Liver (tissue), 9 donors: ENCODE results near the gene TRIM46. TPM values are rescaled to one million over a fixed set of nuclear protein-coding genes. Genes with fewer than 3 reads are reported as not detected.

Experiments
- DNase-seq: peaks from one replicate; pipeline ENCODE4 v3.0.0-alpha.2; 2017; ENCODE audit warnings: low spot score
- H3K27ac ChIP-seq, 2 donors: one replicate each; pipeline ENCODE4 v1.7.0; 2013; ENCODE audit warnings: inconsistent platforms in 2 of 2, low read length in 2 of 2, control low read depth in 1 of 2, low read depth in 1 of 2, mild to moderate bottlenecking in 1 of 2
- H3K27me3 ChIP-seq, 4 donors: one replicate each; pipeline versions ENCODE4 v1.6.1 to v1.7.0; 2013; ENCODE audit warnings: low read length in 3 of 4, inconsistent platforms in 1 of 4, mild to moderate bottlenecking in 1 of 4, moderate library complexity in 1 of 4; ENCODE audit not compliant: control insufficient read depth in 4 of 4, insufficient read depth in 4 of 4
- H3K36me3 ChIP-seq, 4 donors: one replicate each; pipeline versions ENCODE4 v1.6.1 to v1.7.0; 2013; ENCODE audit warnings: low read length in 3 of 4, mild to moderate bottlenecking in 3 of 4, low read depth in 1 of 4, moderate library complexity in 1 of 4; ENCODE audit not compliant: control insufficient read depth in 4 of 4, insufficient read depth in 3 of 4
- H3K4me1 ChIP-seq, 4 donors: one replicate each; pipeline versions ENCODE4 v1.6.1 to v1.7.0; 2013; ENCODE audit warnings: low read length in 3 of 4, mild to moderate bottlenecking in 3 of 4, moderate library complexity in 1 of 4; ENCODE audit not compliant: control insufficient read depth in 4 of 4, insufficient read depth in 4 of 4
- H3K4me3 ChIP-seq, 3 donors: one replicate each; pipeline versions ENCODE4 v1.6.1 to v1.7.0; 2013; ENCODE audit warnings: low read length in 3 of 3, control low read depth in 1 of 3, low read depth in 1 of 3, mild to moderate bottlenecking in 1 of 3
- H3K9ac ChIP-seq, 2 donors: one replicate each; pipeline ENCODE4 v1.7.0; 2013; ENCODE audit warnings: low read length in 2 of 2, mild to moderate bottlenecking in 2 of 2, moderate library complexity in 2 of 2, control low read depth in 1 of 2, low read depth in 1 of 2
- H3K9me3 ChIP-seq, 4 donors: one replicate each; pipeline versions ENCODE4 v1.6.1 to v1.7.0; 2013; ENCODE audit warnings: low read length in 3 of 4; ENCODE audit not compliant: control insufficient read depth in 4 of 4
- ATF3 ChIP-seq: IDR thresholded peaks from 2 replicates; pipeline ENCODE4 v1.6.1; 2016; ENCODE audit warnings: antibody characterized with exemption
- CTCF ChIP-seq: fragments of 150-350 bp; IDR thresholded peaks from 2 replicates; pipeline ENCODE4 v1.5.1; 2017; ENCODE audit warnings: improper control_type of control experiment, low read depth, low read length; ENCODE audit not compliant: missing input control
- EGR1 ChIP-seq, 2 donors: IDR thresholded peaks; 2 replicates each; pipeline ENCODE4 v1.6.1; 2016 to 2018; ENCODE audit warnings: antibody characterized with exemption in 2 of 2, low read depth in 2 of 2
- HNF4A ChIP-seq, 2 donors: conservative IDR thresholded peaks; 2 replicates each; pipeline ENCODE4 v1.6.1; 2016; ENCODE audit warnings: antibody characterized with exemption in 2 of 2, mild to moderate bottlenecking in 2 of 2
- HNF4G ChIP-seq: IDR thresholded peaks from 2 replicates; pipeline ENCODE4 v1.6.1; 2016; ENCODE audit warnings: antibody characterized with exemption
- MAX ChIP-seq: IDR thresholded peaks from 2 replicates; pipeline ENCODE4 v1.6.1; 2016; ENCODE audit warnings: antibody characterized with exemption
- NR2F2 ChIP-seq: IDR thresholded peaks from 2 replicates; pipeline ENCODE4 v1.6.1; 2016; ENCODE audit warnings: antibody characterized with exemption
- RAD21 ChIP-seq, 2 donors: IDR thresholded peaks; 2 replicates each; pipeline ENCODE4 v1.6.1; 2016; ENCODE audit warnings: antibody characterized with exemption in 2 of 2, mild to moderate bottlenecking in 2 of 2
- REST ChIP-seq: IDR thresholded peaks from 2 replicates; pipeline ENCODE4 v1.6.1; 2016; ENCODE audit warnings: antibody characterized with exemption, mild to moderate bottlenecking
- RXRA ChIP-seq, 2 donors: IDR thresholded peaks; 2 replicates each; pipeline ENCODE4 v1.6.1; 2017 to 2018; ENCODE audit warnings: antibody characterized with exemption in 2 of 2, mild to moderate bottlenecking in 1 of 2
- TAF1 ChIP-seq: conservative IDR thresholded peaks from 2 replicates; pipeline ENCODE4 v1.6.1; 2016; ENCODE audit warnings: antibody characterized with exemption, mild to moderate bottlenecking
- YY1 ChIP-seq: IDR thresholded peaks from 2 replicates; pipeline ENCODE4 v1.6.1; 2016; ENCODE audit warnings: antibody characterized with exemption, mild to moderate bottlenecking
- ZBTB33 ChIP-seq: IDR thresholded peaks from 2 replicates; pipeline ENCODE4 v1.6.1; 2016; ENCODE audit warnings: antibody characterized with exemption
- WGBS: extraction: QIAGEN DNeasy Blood & Tissue Kit; methylation state at CpG from one replicate; pipeline ENCODE4 v1.1.7; 2013; 5-methylcytosine and 5-hydroxymethylcytosine counted together
- polyA plus RNA-seq, 2 donors: library from polyadenylated mRNA; stranded (reverse) in 1 of 2; unstranded in 1 of 2; fragments of 200-250 nt in 1 of 2; fragments of >200 nt in 1 of 2; fragmentation: Nextera tagmentation in 1 of 2; extraction: Ambion mirVana in 1 of 2; gene quantifications; one replicate each; pipeline versions ENCODE4 v1.2.1 to v1.2.3, GENCODE V29; 2013 to 2015
- total RNA-seq, 2 donors: library from RNA; depleted of rRNA; stranded (reverse); fragments of >200 nt; gene quantifications; one replicate each; pipeline ENCODE4 v1.2.3, GENCODE V29; 2014
- donor health status: healthy.
- donor health status: healthy.
- donor health status: healthy.
- donor health status: healthy.
- donor health status: healthy.

Gene TRIM46
- total and polyA plus RNA-seq, 4 donors = 0.07 to 0.17 (median 0.13) TPM

- H3K4me1 ChIP-seq = peaks cover 0 to 4% (median 0%) of the 10 kb centered on the region in 4 donors
- H3K36me3 ChIP-seq = no peaks in the 10 kb centered on the region
- H3K9ac ChIP-seq = no peak overlapping the region
- no peak overlapping the region for H3K27ac ChIP-seq
- H3K4me3 ChIP-seq = no peak overlapping the region
- no peaks in the 10 kb centered on the region for H3K9me3 ChIP-seq
- TF ChIP-seq YY1 = no peak
- no peak for TF ChIP-seq ATF3
- TF ChIP-seq NR2F2 = no peak
- no peak for TF ChIP-seq HNF4A (conservative IDR thresholded peaks at IDR 0.05)
- no peak for TF ChIP-seq MAX
- no peak for TF ChIP-seq ZBTB33
- DNase-seq = no peak
- no peaks in the 10 kb centered on the region for H3K27me3 ChIP-seq
- WGBS = 92% methylated on average over 4 of the region's 4 CpGs
Observed at GRCh38 chr1:155184351-155184811, 10.7 kb downstream of the TRIM46 start.

- Histone ChIP-seq H3K27me3 (no peaks in the 10 kb centered on the region), H3K9me3 (no peaks in the 10 kb centered on the region), H3K4me1 (peaks cover 0 to 4% (median 0%) of the 10 kb centered on the region in 4 donors), H3K27ac (no peak overlapping the region), H3K36me3 (no peaks in the 10 kb centered on the region), H3K4me3 (no peak overlapping the region), H3K9ac (no peak overlapping the region)
- 56% methylated on average over 21 of the region's 21 CpGs for WGBS
- TF ChIP-seq YY1 (no peak), NR2F2 (no peak), HNF4G (no peak), RXRA (IDR thresholded peaks at IDR 0.05) (no peak), EGR1 (IDR thresholded peaks at IDR 0.05; ENCODE audit: low read depth in 2 of 2) (no peak), TAF1 (no peak), MAX (no peak), CTCF (no peak), REST (no peak), RAD21 (IDR thresholded peaks at IDR 0.05) (no peak)
- DNase-seq = no peak
Observed at GRCh38 chr1:155184835-155185782, 11.5 kb downstream of the TRIM46 start.
